Measurements from ENCODE around the gene PAX6. TPM values are rescaled to one million over a fixed set of nuclear protein-coding genes. Genes with fewer than 3 reads are reported as not detected.
A peak's percentile ranks its signal among the peaks of the same experiment; 100 is the strongest.

PAX6 gene
- total and polyA plus RNA-seq, 9 of the 15 experiments (the other 6 are each of a cell fraction or from before 2014, with no cell fraction given) = 1.5 to 10.9 (median 5.3) TPM

GRCh38 chr11:31810779-31811647 is at the start of gene PAX6 (continued):
- peak; percentile 67; the same call in 1 of the 2 replicates for TF ChIP-seq ZBTB40 (IDR thresholded peaks at IDR 0.05)
- TF ChIP-seq ZBTB40 (CRISPR knock-in tag; IDR thresholded peaks at IDR 0.05) = no peak
- TF ChIP-seq POU5F1 (IDR thresholded peaks at IDR 0.05; ENCODE audit: borderline replicate concordance, low read depth, low read length, partially characterized antibody) = no peak
- no peak for TF ChIP-seq LARP7 (IDR thresholded peaks at IDR 0.05)
- no peak for TF ChIP-seq MAFK (IDR thresholded peaks at IDR 0.05; ENCODE audit: low read length)
- peak; percentile 25; the same call in 1 of the 2 replicates for TF ChIP-seq MECOM (CRISPR knock-in tag; IDR thresholded peaks at IDR 0.05)
- TF ChIP-seq GATAD2A (IDR thresholded peaks at IDR 0.05) = no peak
- TF ChIP-seq PTTG1 (tag; IDR thresholded peaks at IDR 0.05; ENCODE audit: low read depth) = no peak
- no peak for TF ChIP-seq E2F3 (CRISPR knock-in tag; IDR thresholded peaks at IDR 0.05)
- no peak for TF ChIP-seq SMAD1 (IDR thresholded peaks at IDR 0.05; ENCODE audit: low read depth, low read length, partially characterized antibody)
- no peak for TF ChIP-seq TRIM28 (IDR thresholded peaks at IDR 0.05)
- no peak for TF ChIP-seq CAMTA2 (CRISPR knock-in tag; conservative IDR thresholded peaks at IDR 0.05)
- no peak for TF ChIP-seq CBX2 (IDR thresholded peaks at IDR 0.05; ENCODE audit: insufficient read depth, low read length, poor library complexity, severe bottlenecking)
- no peak for TF ChIP-seq PCBP2 (IDR thresholded peaks at IDR 0.05; ENCODE audit: low read depth, low read length, poor library complexity, severe bottlenecking)
- TF ChIP-seq SIRT6 (IDR thresholded peaks at IDR 0.05; ENCODE audit: low read depth, low read length) = no peak
- no peak for TF ChIP-seq GMEB1 (CRISPR knock-in tag; IDR thresholded peaks at IDR 0.05)
- no peak for TF ChIP-seq ZNF57 (CRISPR knock-in tag; IDR thresholded peaks at IDR 0.05)
- no peak for TF ChIP-seq MTF1 (CRISPR knock-in tag; IDR thresholded peaks at IDR 0.05; ENCODE audit: borderline replicate concordance)
- no peak for TF ChIP-seq STAT5B (CRISPR knock-in tag; IDR thresholded peaks at IDR 0.05)

Data from K562 (cell line).